Nephron (organoid): ENCODE data around the gene TAF7L.

Experiments
- H3K27ac Mint-ChIP-seq, 3 experiments: 2 replicates each; pipeline ENCODE4 v1.8.0; 2020; ENCODE audit warnings: mixed read lengths in 3 of 3, mild to moderate bottlenecking in 2 of 3, moderate library complexity in 1 of 3
- H3K27me3 Mint-ChIP-seq: 2 replicates; pipeline ENCODE4 v1.8.0; 2021; ENCODE audit warnings: low read depth, mild to moderate bottlenecking, moderate library complexity, mixed read lengths
- H3K36me3 Mint-ChIP-seq: 2 replicates; pipeline ENCODE4 v1.8.0; 2020; ENCODE audit warnings: low read depth, mixed read lengths
- H3K4me1 Mint-ChIP-seq: 2 replicates; pipeline ENCODE4 v1.8.0; 2020; ENCODE audit warnings: mixed read lengths
- H3K4me3 Mint-ChIP-seq, 3 experiments: 2 replicates each; pipeline ENCODE4 v1.8.0; 2020; ENCODE audit warnings: mild to moderate bottlenecking in 3 of 3, mixed read lengths in 3 of 3, moderate library complexity in 2 of 3
- H3K9me3 Mint-ChIP-seq: 2 replicates; pipeline ENCODE4 v1.8.0; 2020; ENCODE audit warnings: mixed read lengths
- CTCF ChIP-seq, 3 experiments: fragments of 200-600 bp; sonication (generic); IDR thresholded peaks; one replicate each; pipeline ENCODE4 v1.5.0; 2021; ENCODE audit warnings: antibody characterized with exemption in 3 of 3; ENCODE audit not compliant: unreplicated experiment in 3 of 3

Gene TAF7L

GRCh38 chrX:101219864-101220346 lies 71.2 kb downstream of the TAF7L start:
- H3K9me3 Mint-ChIP-seq = no peaks in the 10 kb centered on the region
- H3K36me3 Mint-ChIP-seq = no peaks in the 10 kb centered on the region
- H3K4me3 Mint-ChIP-seq = peak overlapping the region; percentile 68 to 79 (median 76)
- H3K27ac Mint-ChIP-seq = peak overlapping the region; percentile 73 to 91 (median 80)
- TF ChIP-seq CTCF (IDR thresholded peaks at IDR 0.05; ENCODE audit: unreplicated experiment in 3 of 3) = no peak
- peaks cover 3% of the 10 kb centered on the region for H3K27me3 Mint-ChIP-seq
- peaks cover 16% of the 10 kb centered on the region for H3K4me1 Mint-ChIP-seq

- Mint-ChIP-seq H3K4me1 (peaks cover 16% of the 10 kb centered on the region), H3K4me3 (peak within 1 kb of the TSS; percentile 68 to 79 (median 76)), H3K36me3 (no peaks in the 10 kb centered on the region), H3K27ac (peak within 1 kb of the TSS; percentile 73 to 91 (median 80)), H3K27me3 (peaks cover 3% of the 10 kb centered on the region), H3K9me3 (no peaks in the 10 kb centered on the region)
- TF ChIP-seq CTCF (IDR thresholded peaks at IDR 0.05; ENCODE audit: unreplicated experiment in 3 of 3) = no peak
Measured at GRCh38 chrX:101219116-101219863, 71.8 kb downstream of the TAF7L start, which contains the start of gene DRP2. DRP2 (plus strand) TSS chrX:101219786; CDS start chrX:101231648, 11,862 bp downstream.
